AML-193 (cell line): ENCODE measurements around the gene CENPN.

Source experiments
- DNase-seq, 2 experiments: peaks; one replicate each; lab custom pipeline; 2025; lab: John Stamatoyannopoulos, UW

CENPN gene

GRCh38 chr16:80991792-80992430 is 15.1 kb upstream of the CENPN start:
- no peak for DNase-seq

- DNase-seq, result no peak
These were observed 14.2 kb upstream of the CENPN start for GRCh38 chr16:80992676-80993293.

GRCh38 chr16:80993307-80993706 is 13.7 kb upstream of the CENPN start:
- no peak for DNase-seq

GRCh38 chr16:80993834-80994233 is 13.2 kb upstream of the CENPN start:
- DNase-seq, result no peak

- no peak for DNase-seq
These were observed 12.6 kb upstream of the CENPN start for GRCh38 chr16:80994451-80994850.

DNA sequence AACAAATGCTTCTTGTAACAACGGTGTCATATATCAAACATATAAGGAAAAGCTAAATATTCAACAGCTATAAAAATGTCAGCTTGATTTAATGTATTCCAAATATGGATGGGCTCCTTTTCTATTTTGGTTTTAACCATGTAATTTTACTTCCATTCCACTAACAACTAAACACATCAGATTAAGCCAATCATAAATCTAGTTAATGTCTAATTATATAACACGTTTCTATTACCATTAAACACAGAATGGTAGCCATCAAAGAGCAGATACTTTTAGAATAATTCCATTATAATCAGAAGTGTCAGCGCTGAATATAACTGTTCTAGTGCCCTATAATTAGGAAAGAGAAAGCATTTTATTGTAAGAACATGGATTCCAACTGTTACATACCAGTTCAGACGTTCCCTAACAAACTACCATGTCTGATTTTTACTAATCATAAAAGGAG is 10.3 kb upstream of the CENPN start:
- no peak for DNase-seq

- no peak for DNase-seq
These were observed 9.7 kb upstream of the CENPN start for GRCh38 chr16:80997139-80997798.

DNA sequence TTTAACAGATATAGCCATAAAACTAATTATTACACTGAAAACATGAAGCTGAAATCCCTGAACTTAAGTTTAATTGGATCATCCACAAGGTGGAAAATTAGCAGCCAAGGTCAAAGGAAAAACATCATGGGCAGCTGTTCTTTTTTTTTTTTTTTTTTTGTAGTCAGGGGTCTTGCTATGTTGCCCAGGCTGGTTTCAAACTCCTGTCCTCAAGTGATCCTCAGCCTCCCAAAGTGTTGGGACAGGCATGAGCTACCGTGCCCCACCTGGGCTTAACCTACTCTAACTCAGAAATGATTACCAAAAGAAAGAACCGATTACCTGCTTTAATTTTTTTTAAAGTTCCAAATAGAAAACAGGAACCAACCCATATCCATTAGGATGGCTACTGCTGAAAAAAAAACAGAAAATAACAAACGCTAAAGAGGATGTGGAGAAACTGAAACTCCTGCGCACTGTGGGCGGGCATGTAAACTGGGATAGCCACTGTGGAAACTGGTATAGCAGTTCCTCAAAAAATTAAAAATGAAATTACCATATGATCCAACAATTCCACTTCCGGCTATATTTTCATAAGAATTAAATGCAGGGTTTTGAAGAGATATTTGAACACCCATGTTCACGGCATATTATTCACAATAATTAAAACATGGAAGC is 8.9 kb upstream of the CENPN start:
- DNase-seq, result no peak

- DNase-seq, result no peak
These were observed 6.1 kb upstream of the CENPN start for GRCh38 chr16:81000873-81001272.

GRCh38 chr16:81001330-81001729 is 5.7 kb upstream of the CENPN start:
- DNase-seq, result no peak

- DNase-seq, result no peak
These were observed 4.0 kb upstream of the CENPN start for GRCh38 chr16:81003064-81003463.

- no peak for DNase-seq
These were observed 3.2 kb upstream of the CENPN start for GRCh38 chr16:81003610-81004460.

DNA sequence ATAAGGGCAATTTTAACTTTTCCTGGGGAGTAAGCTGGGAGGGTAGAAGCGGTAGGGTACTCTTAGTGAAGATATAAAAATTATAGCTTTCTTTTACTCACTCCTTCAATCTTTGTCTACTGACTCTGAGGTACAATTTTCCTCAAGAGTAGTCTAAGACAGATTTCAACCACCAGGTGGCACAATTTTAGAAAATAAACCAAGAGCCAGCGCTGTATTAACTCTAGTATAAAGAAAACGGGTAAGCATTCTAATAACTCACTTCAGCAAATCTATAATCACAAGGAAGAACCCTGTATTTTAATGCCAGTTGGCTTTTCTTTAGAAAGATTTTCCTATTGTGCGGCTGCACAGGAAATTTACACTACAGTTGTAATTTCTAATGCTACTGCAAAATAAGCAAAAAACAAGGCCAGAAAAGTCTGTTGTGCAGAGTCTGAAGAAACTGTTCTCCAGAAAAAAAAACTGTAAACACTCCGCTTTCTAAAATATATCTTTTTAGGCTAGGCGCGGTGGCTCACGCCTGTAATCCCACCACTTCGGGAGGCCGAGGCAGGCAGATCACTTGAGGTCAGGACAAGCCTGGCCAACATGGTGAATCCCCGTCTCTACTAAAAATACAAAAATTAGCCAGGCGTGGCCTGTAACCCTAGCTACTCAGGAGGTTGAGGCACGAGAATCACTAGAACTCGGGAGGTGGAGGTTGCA is 2.2 kb upstream of the CENPN start:
- peak; percentile 68 to 74 for DNase-seq

DNA sequence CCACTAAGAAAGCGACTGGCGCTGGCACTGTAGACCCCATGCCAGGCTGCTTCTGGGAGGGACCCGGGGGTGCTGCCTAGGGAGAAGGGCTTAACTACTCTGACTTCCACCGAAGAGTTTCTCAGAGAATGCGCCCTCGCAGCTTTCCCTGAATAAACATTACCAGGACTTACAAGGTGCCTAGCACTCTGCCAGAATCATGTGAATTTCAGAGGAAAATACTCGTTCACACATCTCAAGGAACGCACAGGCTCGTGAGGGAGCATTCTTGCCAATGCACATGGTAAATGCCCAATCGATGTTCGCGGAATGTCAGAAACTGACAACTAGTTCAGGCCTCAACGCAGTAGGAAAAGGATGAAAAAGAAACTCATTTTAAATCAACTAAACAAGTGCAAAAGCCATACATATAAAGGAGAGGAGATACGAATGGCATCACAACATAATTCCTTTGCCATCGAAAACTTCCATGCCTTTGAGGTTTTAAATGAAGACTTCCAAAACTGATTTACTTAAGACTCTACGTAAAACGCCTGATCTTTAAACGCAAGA is 1.3 kb upstream of the CENPN start:
- no peak for DNase-seq

- peak; percentile 41 to 46 for DNase-seq
These were observed 702 bp upstream of the CENPN start for GRCh38 chr16:81006211-81006812.

DNA sequence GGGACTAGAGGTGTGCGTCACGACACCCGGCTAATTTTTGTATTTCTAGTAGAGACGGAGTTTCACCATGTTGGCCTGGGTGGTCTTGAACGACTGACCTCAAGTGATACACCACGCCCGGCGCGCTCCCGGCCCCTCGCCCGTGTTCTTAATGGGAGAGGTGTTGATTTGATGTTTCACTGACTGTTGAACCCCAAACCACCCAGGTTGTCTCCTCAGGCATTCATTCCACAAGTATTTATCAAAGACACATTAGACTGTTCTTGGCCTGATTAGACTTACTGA is 1.4 kb downstream of the CENPN start:
- DNase-seq, result no peak

GRCh38 chr16:81012974-81013373 is 6.0 kb downstream of the CENPN start:
- no peak for DNase-seq

DNA sequence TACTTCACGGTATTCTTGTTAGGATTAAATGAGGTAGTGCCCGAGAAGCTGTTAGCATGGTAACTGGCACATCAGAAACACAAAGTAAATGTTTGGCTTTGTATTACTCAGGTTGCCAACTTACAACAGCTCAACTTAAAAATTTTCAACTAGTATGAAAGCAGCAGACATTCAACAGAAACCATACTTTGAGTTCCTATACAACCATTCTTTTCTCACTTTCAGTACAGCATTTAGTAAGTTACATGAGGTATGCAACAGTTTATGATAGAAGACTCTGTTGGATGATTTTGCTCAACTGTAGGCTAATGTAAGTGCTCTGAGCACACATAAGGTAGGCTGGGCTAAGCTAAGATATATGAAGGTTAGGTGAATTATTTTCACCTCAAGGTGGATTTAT is 7.7 kb downstream of the CENPN start:
- no peak for DNase-seq

- no peak for DNase-seq
These were observed 11.5 kb downstream of the CENPN start for GRCh38 chr16:81018496-81018895.

- DNase-seq, result no peak
These were observed 19.4 kb downstream of the CENPN start for GRCh38 chr16:81026429-81026828.
